Measurements from ENCODE around the gene NUAK1.

The NUAK1 gene

DNA sequence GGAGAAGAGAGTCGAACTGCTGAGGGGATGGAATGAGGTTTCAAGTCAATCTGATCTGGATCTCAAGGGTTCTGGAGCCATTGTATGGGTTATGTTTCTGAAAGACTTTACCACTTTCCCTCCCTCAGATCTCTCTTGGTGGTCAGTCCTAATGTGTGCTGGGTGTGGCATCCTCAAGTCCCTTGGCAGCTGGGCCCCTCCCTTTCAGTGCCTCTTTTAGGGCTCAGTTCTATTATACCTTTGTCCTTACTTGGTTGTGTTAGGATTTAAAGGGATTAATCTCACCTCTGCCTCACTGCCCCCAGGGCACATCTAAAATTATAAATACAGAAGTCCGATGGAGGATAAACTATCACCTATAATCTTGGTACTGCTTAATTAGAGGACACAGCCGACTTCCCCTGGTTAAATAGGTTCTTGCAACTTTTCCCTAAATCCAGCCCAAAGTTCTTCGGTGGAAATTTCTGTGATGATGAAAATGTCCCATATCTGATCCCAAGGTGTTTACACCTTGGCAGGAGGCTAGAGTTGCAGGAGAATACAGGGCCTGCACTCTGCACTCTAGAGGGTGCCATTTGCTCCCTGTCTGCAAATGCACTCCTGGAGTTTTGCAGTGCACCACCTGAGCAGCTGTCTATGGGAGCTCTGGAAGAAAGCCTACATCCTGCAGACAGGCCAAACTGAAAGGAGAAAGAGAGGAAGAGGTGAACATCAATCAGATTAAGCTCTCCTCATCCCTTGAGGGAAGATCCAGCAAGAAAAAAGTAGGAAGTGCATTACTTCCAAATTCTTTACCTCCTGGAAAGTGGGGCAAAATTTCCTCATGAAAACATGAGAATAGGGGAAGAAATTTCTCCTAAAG, 106.8 kb downstream of the NUAK1 start:
- Histone ChIP-seq H3K4me2 (ENCODE audit: low read length) (no peak overlapping the region), H3F3A (ENCODE audit: control insufficient read depth, insufficient read depth) (no peaks in the 10 kb centered on the region), H3K4me1 (ENCODE audit: control insufficient read depth, low read length) (no peaks in the 10 kb centered on the region), H3K79me2 (ENCODE audit: control insufficient read depth, low read length) (no peaks in the 10 kb centered on the region), H3K9me2 (replicated peaks; ENCODE audit: control insufficient read depth, low read length) (no peaks in the 10 kb centered on the region), H4K20me1 (ENCODE audit: control insufficient read depth, insufficient read depth, low read depth, low read length) (no peaks in the 10 kb centered on the region), H3K9me3 (ENCODE audit: control insufficient read depth, insufficient read depth, low read length) (no peaks in the 10 kb centered on the region), H3K27me3 (ENCODE audit: control insufficient read depth, low read length) (peaks cover 3% of the 10 kb centered on the region; the same call in 1 of the 2 replicates), H3K4me3 (ENCODE audit: low read length) (no peak overlapping the region), H3K36me3 (ENCODE audit: control insufficient read depth, low read length) (no peaks in the 10 kb centered on the region), H3K27ac (ENCODE audit: low read depth, low read length) (no peak overlapping the region)
- no peak for TF ChIP-seq EZH2phosphoT487 (IDR thresholded peaks at IDR 0.05; ENCODE audit: borderline replicate concordance, low read length)
- TF ChIP-seq, protein P1, sequence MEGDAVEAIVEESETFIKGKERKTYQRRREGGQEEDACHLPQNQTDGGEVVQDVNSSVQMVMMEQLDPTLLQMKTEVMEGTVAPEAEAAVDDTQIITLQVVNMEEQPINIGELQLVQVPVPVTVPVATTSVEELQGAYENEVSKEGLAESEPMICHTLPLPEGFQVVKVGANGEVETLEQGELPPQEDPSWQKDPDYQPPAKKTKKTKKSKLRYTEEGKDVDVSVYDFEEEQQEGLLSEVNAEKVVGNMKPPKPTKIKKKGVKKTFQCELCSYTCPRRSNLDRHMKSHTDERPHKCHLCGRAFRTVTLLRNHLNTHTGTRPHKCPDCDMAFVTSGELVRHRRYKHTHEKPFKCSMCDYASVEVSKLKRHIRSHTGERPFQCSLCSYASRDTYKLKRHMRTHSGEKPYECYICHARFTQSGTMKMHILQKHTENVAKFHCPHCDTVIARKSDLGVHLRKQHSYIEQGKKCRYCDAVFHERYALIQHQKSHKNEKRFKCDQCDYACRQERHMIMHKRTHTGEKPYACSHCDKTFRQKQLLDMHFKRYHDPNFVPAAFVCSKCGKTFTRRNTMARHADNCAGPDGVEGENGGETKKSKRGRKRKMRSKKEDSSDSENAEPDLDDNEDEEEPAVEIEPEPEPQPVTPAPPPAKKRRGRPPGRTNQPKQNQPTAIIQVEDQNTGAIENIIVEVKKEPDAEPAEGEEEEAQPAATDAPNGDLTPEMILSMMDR (IDR thresholded peaks at IDR 0.05; ENCODE audit: low read depth, low read length, poor library complexity, severe bottlenecking): no peak

DNA sequence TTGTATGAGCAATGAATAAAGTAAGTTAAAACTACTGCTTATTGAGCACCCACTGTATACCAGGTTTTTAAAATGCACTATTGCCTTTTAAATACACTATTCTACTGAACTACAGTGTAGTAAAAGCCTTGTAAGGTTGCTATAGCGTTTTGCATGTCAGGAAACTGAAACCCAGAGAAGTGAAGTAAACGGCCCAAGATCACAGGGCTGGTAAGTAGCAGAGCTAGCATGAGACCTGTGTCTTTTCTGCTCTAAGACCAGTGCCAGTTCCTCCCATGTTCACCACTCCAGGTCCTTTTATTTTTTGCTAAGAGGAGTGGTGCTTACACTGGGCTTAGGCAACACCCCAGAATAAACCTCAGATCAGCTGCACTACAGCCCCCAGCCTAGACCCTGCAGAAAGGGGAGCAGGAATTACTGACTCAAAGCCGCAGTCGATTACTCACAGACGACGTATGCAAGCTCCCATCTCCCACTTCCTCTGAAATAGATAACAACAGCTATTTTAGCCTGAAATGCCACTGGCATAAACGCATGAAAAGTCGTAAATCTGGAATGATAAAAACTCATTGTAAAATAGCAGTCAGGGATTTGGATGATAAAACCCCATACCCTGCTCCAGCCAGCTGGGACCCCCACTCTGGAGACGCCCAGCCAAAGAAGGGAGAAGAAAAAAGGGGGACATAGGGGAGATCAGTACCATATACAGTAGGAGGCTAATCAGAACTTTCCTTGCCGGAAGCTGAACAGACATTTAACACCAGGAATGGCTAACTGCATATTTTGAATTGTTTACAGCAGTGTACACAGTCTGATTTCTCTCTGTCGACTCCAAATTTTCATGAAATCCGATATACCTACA, 108.3 kb downstream of the NUAK1 start:
- Histone ChIP-seq H3K36me3 (ENCODE audit: control insufficient read depth, low read length) (no peaks in the 10 kb centered on the region), H4K20me1 (ENCODE audit: control insufficient read depth, insufficient read depth, low read depth, low read length) (no peaks in the 10 kb centered on the region), H3K79me2 (ENCODE audit: control insufficient read depth, low read length) (no peaks in the 10 kb centered on the region), H3K4me3 (ENCODE audit: low read length) (no peak overlapping the region), H3K4me2 (ENCODE audit: low read length) (no peak overlapping the region), H3K27me3 (ENCODE audit: control insufficient read depth, low read length) (peaks cover 3% of the 10 kb centered on the region; the same call in 1 of the 2 replicates), H3K27ac (ENCODE audit: low read depth, low read length) (no peak overlapping the region), H3K4me1 (ENCODE audit: control insufficient read depth, low read length) (no peaks in the 10 kb centered on the region), H3K9me2 (replicated peaks; ENCODE audit: control insufficient read depth, low read length) (no peaks in the 10 kb centered on the region), H3F3A (ENCODE audit: control insufficient read depth, insufficient read depth) (no peaks in the 10 kb centered on the region), H3K9me3 (ENCODE audit: control insufficient read depth, insufficient read depth, low read length) (no peaks in the 10 kb centered on the region)
- no peak for TF ChIP-seq EZH2phosphoT487 (IDR thresholded peaks at IDR 0.05; ENCODE audit: borderline replicate concordance, low read length)

DNA sequence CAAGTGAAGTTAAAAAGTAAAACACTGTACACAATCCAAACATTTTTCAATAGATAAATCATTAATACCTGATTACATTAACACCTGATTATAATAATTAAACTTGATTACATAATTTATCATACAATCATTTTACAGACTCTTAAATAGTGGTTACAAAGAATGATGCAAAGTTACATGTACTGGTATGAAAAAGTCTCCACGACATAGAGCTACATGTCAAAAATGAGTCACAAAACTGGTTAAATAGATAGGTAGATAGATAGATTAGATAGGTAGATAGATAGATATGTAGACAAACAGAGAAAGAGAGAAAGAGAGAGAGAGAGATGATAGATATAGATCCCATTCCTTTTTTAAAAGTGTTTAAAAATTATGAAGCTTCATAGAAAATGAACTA, 109.2 kb downstream of the NUAK1 start:
- Histone ChIP-seq H3K4me3 (ENCODE audit: low read length) (no peak overlapping the region), H3K27me3 (ENCODE audit: control insufficient read depth, low read length) (peaks cover 3% of the 10 kb centered on the region; the same call in 1 of the 2 replicates), H3K9me3 (ENCODE audit: control insufficient read depth, insufficient read depth, low read length) (no peaks in the 10 kb centered on the region), H3K9me2 (replicated peaks; ENCODE audit: control insufficient read depth, low read length) (no peaks in the 10 kb centered on the region), H3K79me2 (ENCODE audit: control insufficient read depth, low read length) (no peaks in the 10 kb centered on the region), H3F3A (ENCODE audit: control insufficient read depth, insufficient read depth) (no peaks in the 10 kb centered on the region), H3K27ac (ENCODE audit: low read depth, low read length) (no peak overlapping the region), H3K4me2 (ENCODE audit: low read length) (no peak overlapping the region), H3K4me1 (ENCODE audit: control insufficient read depth, low read length) (no peaks in the 10 kb centered on the region), H3K36me3 (ENCODE audit: control insufficient read depth, low read length) (no peaks in the 10 kb centered on the region), H4K20me1 (ENCODE audit: control insufficient read depth, insufficient read depth, low read depth, low read length) (no peaks in the 10 kb centered on the region)
- TF ChIP-seq, protein P1 (IDR thresholded peaks at IDR 0.05; ENCODE audit: low read depth, low read length, poor library complexity, severe bottlenecking): no peak
- no peak for TF ChIP-seq EZH2phosphoT487 (IDR thresholded peaks at IDR 0.05; ENCODE audit: borderline replicate concordance, low read length)

All from DOHH2 (cell line).